ENCODE data around the gene PSEN2. TPM values are rescaled to one million over a fixed set of nuclear protein-coding genes. Genes with fewer than 3 reads are reported as not detected.
"Not testable (repeated sequence)": the region's sequence is repeated elsewhere in the genome, so short reads cannot be mapped to it uniquely, and the experiment has no call there.

The PSEN2 gene
- total and polyA plus RNA-seq, 5 donors from 2014 or later, result 1.8 to 3.7 (median 3.4) TPM

GRCh38 chr1:226827458-226827857, 43.0 kb upstream of the PSEN2 start:
- Mint-ChIP-seq H3K9me3 (peaks cover 0 to 2% (median 0%) of the 10 kb centered on the region in 7 donors), H3K4me1 (peaks cover 3 to 14% (median 11%) of the 10 kb centered on the region in 4 donors), H3K27ac (peak overlapping the region; percentile 69 to 92 (median 90)), H3K27me3 (peaks cover 19% of the 10 kb centered on the region), H3K4me3 (peak overlapping the region in 2 of 4 donors; percentile 32 to 41), H3K36me3 (no peaks in the 10 kb centered on the region)
- peaks cover 10% of the 10 kb centered on the region for H3K4me1 ChIP-seq (ENCODE audit: control insufficient read depth, insufficient read depth, low read length, poor library complexity, severe bottlenecking)
- peak overlapping the region; percentile 38 for H3K27ac ChIP-seq (ENCODE audit: insufficient read depth, low read length, poor library complexity, severe bottlenecking)
- peak overlapping the region; percentile 2 for H3K4me3 ChIP-seq (ENCODE audit: low read depth, low read length)
- no peaks in the 10 kb centered on the region for H3K9me3 ChIP-seq (ENCODE audit: control insufficient read depth in 2 of 2, low read length in 2 of 2)
- DNase-seq (no peak), ATAC-seq (ENCODE audit: low read depth in 2 of 2) (no peak)
- H3K36me3 ChIP-seq (ENCODE audit: control insufficient read depth, insufficient read depth, low read length), result no peaks in the 10 kb centered on the region
- H3K27me3 ChIP-seq (ENCODE audit: control insufficient read depth, insufficient read depth, low read length), result peaks cover 2% of the 10 kb centered on the region

DNA sequence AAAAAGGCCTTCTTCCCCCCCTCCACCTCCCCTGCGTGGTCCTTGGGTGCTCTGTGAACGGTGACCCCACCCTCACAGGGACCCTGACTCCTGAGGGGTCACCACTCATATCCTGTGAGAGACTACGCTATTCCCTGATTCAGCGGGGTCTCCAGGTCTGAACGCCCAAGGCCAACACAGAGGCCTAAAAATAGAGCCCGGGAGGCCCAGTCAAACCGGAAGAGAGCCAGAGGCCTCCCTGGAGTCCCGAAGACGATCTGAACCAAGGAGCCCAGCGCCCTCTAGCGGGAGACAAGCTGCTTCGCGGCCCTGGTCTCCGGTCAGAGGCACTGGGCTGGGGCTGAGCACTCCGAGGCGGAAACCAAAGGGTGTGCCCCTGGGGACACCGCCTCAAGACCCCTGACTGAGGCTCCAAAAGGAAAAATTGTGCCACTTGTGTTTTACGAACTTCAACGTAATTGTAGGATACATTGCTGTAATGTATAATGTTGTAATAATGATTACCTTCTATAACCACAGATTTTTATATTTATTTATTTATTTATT, 42.4 kb upstream of the PSEN2 start:
- ATAC-seq (ENCODE audit: low read depth in 2 of 2) (peak; percentile 99), DNase-seq (peak; percentile 88 to 95 (median 90))
- Histone ChIP-seq H3K27ac (ENCODE audit: insufficient read depth, low read length, poor library complexity, severe bottlenecking) (peak overlapping the region; percentile 38), H3K9me3 (ENCODE audit: control insufficient read depth in 2 of 2, low read length in 2 of 2) (no peaks in the 10 kb centered on the region), H3K4me3 (ENCODE audit: low read depth, low read length) (peak overlapping the region; percentile 2), H3K36me3 (ENCODE audit: control insufficient read depth, insufficient read depth, low read length) (no peaks in the 10 kb centered on the region), H3K27me3 (ENCODE audit: control insufficient read depth, insufficient read depth, low read length) (peaks cover 2% of the 10 kb centered on the region), H3K4me1 (ENCODE audit: control insufficient read depth, insufficient read depth, low read length, poor library complexity, severe bottlenecking) (peaks cover 10% of the 10 kb centered on the region)
- H3K27ac Mint-ChIP-seq, result peak overlapping the region; percentile 90 to 92 (median 92)
- H3K4me3 Mint-ChIP-seq, result peak overlapping the region; percentile 29 to 76 (median 49)
- peaks cover 22% of the 10 kb centered on the region for H3K27me3 Mint-ChIP-seq
- H3K4me1 Mint-ChIP-seq, result peaks cover 3 to 14% (median 11%) of the 10 kb centered on the region in 4 donors
- no peaks in the 10 kb centered on the region for H3K36me3 Mint-ChIP-seq
- H3K9me3 Mint-ChIP-seq, result peaks cover 0 to 2% (median 0%) of the 10 kb centered on the region in 7 donors

DNA sequence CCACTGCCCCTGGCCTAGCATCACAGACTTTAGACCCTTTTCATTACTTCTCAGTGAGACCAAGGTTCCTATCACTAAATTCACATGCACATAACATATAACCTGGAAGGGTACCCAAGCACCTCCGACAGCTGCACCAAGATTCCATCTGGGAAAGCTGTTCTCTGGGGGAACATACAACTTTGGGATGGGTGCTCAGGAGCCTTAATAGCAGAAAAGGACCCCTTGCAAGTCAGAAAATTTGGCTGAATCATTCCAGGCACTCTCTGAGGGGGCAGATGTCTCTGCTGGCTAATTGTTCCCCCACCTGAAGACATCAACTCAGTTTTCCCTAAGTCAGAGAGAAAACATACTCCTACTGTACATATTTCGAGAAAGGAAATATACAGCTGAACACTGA, 41.3 kb upstream of the PSEN2 start:
- Histone ChIP-seq H3K4me1 (ENCODE audit: control insufficient read depth, insufficient read depth, low read length, poor library complexity, severe bottlenecking) (peaks cover 10% of the 10 kb centered on the region), H3K36me3 (ENCODE audit: control insufficient read depth, insufficient read depth, low read length) (no peaks in the 10 kb centered on the region), H3K9me3 (ENCODE audit: control insufficient read depth in 2 of 2, low read length in 2 of 2) (no peaks in the 10 kb centered on the region), H3K4me3 (ENCODE audit: low read depth, low read length) (no peak overlapping the region), H3K27ac (ENCODE audit: insufficient read depth, low read length, poor library complexity, severe bottlenecking) (no peak overlapping the region), H3K27me3 (ENCODE audit: control insufficient read depth, insufficient read depth, low read length) (peaks cover 2% of the 10 kb centered on the region)
- H3K27me3 Mint-ChIP-seq, result peaks cover 20% of the 10 kb centered on the region
- H3K4me3 Mint-ChIP-seq, result no peak overlapping the region
- DNase-seq (no peak), ATAC-seq (ENCODE audit: low read depth in 2 of 2) (no peak)
- H3K4me1 Mint-ChIP-seq, result peaks cover 3 to 14% (median 11%) of the 10 kb centered on the region in 4 donors
- no peaks in the 10 kb centered on the region for H3K36me3 Mint-ChIP-seq
- peaks cover 0 to 4% (median 0%) of the 10 kb centered on the region in 7 donors for H3K9me3 Mint-ChIP-seq
- no peak overlapping the region for H3K27ac Mint-ChIP-seq

- no peak overlapping the region for H3K4me3 Mint-ChIP-seq
- Histone ChIP-seq H3K27me3 (ENCODE audit: control insufficient read depth, insufficient read depth, low read length) (peaks cover 2% of the 10 kb centered on the region), H3K27ac (ENCODE audit: insufficient read depth, low read length, poor library complexity, severe bottlenecking) (no peak overlapping the region), H3K36me3 (ENCODE audit: control insufficient read depth, insufficient read depth, low read length) (no peaks in the 10 kb centered on the region), H3K4me1 (ENCODE audit: control insufficient read depth, insufficient read depth, low read length, poor library complexity, severe bottlenecking) (peaks cover 10% of the 10 kb centered on the region), H3K9me3 (ENCODE audit: control insufficient read depth in 2 of 2, low read length in 2 of 2) (no peaks in the 10 kb centered on the region), H3K4me3 (ENCODE audit: low read depth, low read length) (no peak overlapping the region)
- H3K36me3 Mint-ChIP-seq, result peaks cover 4% of the 10 kb centered on the region
- peaks cover 0 to 7% (median 0%) of the 10 kb centered on the region in 7 donors for H3K9me3 Mint-ChIP-seq
- H3K27me3 Mint-ChIP-seq, result peaks cover 20% of the 10 kb centered on the region
- H3K27ac Mint-ChIP-seq, result no peak overlapping the region
- DNase-seq, result no peak
- ATAC-seq (ENCODE audit: low read depth in 2 of 2), result no peak
- H3K4me1 Mint-ChIP-seq, result peaks cover 3 to 13% (median 8%) of the 10 kb centered on the region in 4 donors
Observed at GRCh38 chr1:226831953-226832352, 38.5 kb upstream of the PSEN2 start.

- no peak overlapping the region for H3K27ac ChIP-seq (ENCODE audit: insufficient read depth, low read length, poor library complexity, severe bottlenecking)
- peaks cover 0 to 7% (median 0%) of the 10 kb centered on the region in 7 donors for H3K9me3 Mint-ChIP-seq
- ATAC-seq (ENCODE audit: low read depth in 2 of 2) (no peak), DNase-seq (no peak)
- H3K27ac Mint-ChIP-seq, result no peak overlapping the region
- H3K9me3 ChIP-seq (ENCODE audit: control insufficient read depth in 2 of 2, low read length in 2 of 2), result no peaks in the 10 kb centered on the region
- H3K27me3 Mint-ChIP-seq, result peaks cover 20% of the 10 kb centered on the region
- peaks cover 4% of the 10 kb centered on the region for H3K36me3 Mint-ChIP-seq
- H3K4me3 Mint-ChIP-seq, result no peak overlapping the region
- H3K4me1 ChIP-seq (ENCODE audit: control insufficient read depth, insufficient read depth, low read length, poor library complexity, severe bottlenecking), result peaks cover 7% of the 10 kb centered on the region
- H3K27me3 ChIP-seq (ENCODE audit: control insufficient read depth, insufficient read depth, low read length), result peaks cover 2% of the 10 kb centered on the region
- no peak overlapping the region for H3K4me3 ChIP-seq (ENCODE audit: low read depth, low read length)
- peaks cover 3 to 7% (median 6%) of the 10 kb centered on the region in 4 donors for H3K4me1 Mint-ChIP-seq
- no peaks in the 10 kb centered on the region for H3K36me3 ChIP-seq (ENCODE audit: control insufficient read depth, insufficient read depth, low read length)
Observed at GRCh38 chr1:226832613-226833012, 37.8 kb upstream of the PSEN2 start.

DNA sequence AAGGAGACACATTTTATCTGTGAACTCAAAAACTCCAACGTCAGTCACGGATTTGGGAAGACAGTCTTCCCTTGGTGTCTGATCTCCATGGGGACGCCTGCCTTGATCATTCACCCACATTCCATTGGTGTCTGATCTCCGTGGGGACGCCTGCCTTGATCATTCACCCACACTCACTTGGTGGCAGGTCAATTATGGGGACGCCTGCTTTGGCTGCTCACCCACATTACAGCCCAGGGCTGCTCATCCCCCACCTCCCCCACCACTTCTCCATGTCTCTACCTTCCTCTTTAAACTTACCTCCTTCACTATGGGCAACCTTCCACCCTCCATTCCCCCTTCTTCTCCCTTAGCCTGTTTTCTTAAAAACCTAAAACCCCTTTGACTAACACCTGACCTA, 36.2 kb upstream of the PSEN2 start:
- not testable (repeated sequence) for H3K36me3 ChIP-seq (ENCODE audit: control insufficient read depth, insufficient read depth, low read length); H3K4me1 ChIP-seq (ENCODE audit: control insufficient read depth, insufficient read depth, low read length, poor library complexity, severe bottlenecking); H3K4me1 Mint-ChIP-seq; H3K27ac ChIP-seq (ENCODE audit: insufficient read depth, low read length, poor library complexity, severe bottlenecking); DNase-seq; H3K4me3 Mint-ChIP-seq; H3K36me3 Mint-ChIP-seq; H3K27ac Mint-ChIP-seq; H3K9me3 Mint-ChIP-seq; H3K27me3 ChIP-seq (ENCODE audit: control insufficient read depth, insufficient read depth, low read length); H3K9me3 ChIP-seq (ENCODE audit: control insufficient read depth in 2 of 2, low read length in 2 of 2); H3K4me3 ChIP-seq (ENCODE audit: low read depth, low read length); ATAC-seq (ENCODE audit: low read depth in 2 of 2)
- peaks cover 15% of the 10 kb centered on the region for H3K27me3 Mint-ChIP-seq

GRCh38 chr1:226835396-226835795, 35.0 kb upstream of the PSEN2 start:
- not testable (repeated sequence) for H3K36me3 ChIP-seq (ENCODE audit: control insufficient read depth, insufficient read depth, low read length); H3K4me3 ChIP-seq (ENCODE audit: low read depth, low read length); H3K4me1 Mint-ChIP-seq; H3K4me1 ChIP-seq (ENCODE audit: control insufficient read depth, insufficient read depth, low read length, poor library complexity, severe bottlenecking); H3K9me3 Mint-ChIP-seq; H3K9me3 ChIP-seq (ENCODE audit: control insufficient read depth in 2 of 2, low read length in 2 of 2); H3K27ac ChIP-seq (ENCODE audit: insufficient read depth, low read length, poor library complexity, severe bottlenecking); H3K36me3 Mint-ChIP-seq; H3K27ac Mint-ChIP-seq; H3K27me3 ChIP-seq (ENCODE audit: control insufficient read depth, insufficient read depth, low read length); ATAC-seq (ENCODE audit: low read depth in 2 of 2); DNase-seq; H3K4me3 Mint-ChIP-seq
- peaks cover 15% of the 10 kb centered on the region for H3K27me3 Mint-ChIP-seq

DNA sequence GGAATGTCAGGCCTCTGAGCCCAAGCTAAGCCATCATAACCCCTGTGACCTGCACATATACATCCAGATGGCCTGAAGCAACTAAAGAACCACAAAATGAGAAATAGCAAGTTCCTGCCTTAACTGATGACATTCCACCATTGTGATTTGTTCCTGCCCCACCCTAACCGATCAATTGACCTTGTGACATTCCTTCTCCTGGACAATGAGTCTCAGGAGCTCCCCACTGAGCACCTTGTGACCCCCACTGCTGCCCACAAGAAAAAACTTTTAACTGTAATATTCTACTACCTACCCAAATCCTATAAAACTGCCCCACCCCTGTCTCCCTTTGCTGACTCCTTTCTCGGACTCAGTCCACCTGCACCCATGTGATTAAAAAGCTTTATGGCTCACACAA, 32.5 kb upstream of the PSEN2 start:
- H3K27me3 Mint-ChIP-seq; H3K4me1 ChIP-seq (ENCODE audit: control insufficient read depth, insufficient read depth, low read length, poor library complexity, severe bottlenecking); H3K36me3 Mint-ChIP-seq: not testable (repeated sequence)

More for the DNA sequence above, 32.5 kb upstream of the PSEN2 start:
- DNase-seq; H3K36me3 ChIP-seq (ENCODE audit: control insufficient read depth, insufficient read depth, low read length); ATAC-seq (ENCODE audit: low read depth in 2 of 2); H3K27ac ChIP-seq (ENCODE audit: insufficient read depth, low read length, poor library complexity, severe bottlenecking); H3K27me3 ChIP-seq (ENCODE audit: control insufficient read depth, insufficient read depth, low read length); H3K4me3 Mint-ChIP-seq; H3K9me3 Mint-ChIP-seq; H3K4me1 Mint-ChIP-seq; H3K9me3 ChIP-seq (ENCODE audit: control insufficient read depth in 2 of 2, low read length in 2 of 2); H3K4me3 ChIP-seq (ENCODE audit: low read depth, low read length): not testable (repeated sequence)
- H3K27ac Mint-ChIP-seq, result peak overlapping the region in 1 of 3 donors; percentile 26
